ENCODE results near the gene ZBTB34.
A peak's percentile ranks its signal among the peaks of the same experiment; 100 is the strongest.

The ZBTB34 gene

DNA sequence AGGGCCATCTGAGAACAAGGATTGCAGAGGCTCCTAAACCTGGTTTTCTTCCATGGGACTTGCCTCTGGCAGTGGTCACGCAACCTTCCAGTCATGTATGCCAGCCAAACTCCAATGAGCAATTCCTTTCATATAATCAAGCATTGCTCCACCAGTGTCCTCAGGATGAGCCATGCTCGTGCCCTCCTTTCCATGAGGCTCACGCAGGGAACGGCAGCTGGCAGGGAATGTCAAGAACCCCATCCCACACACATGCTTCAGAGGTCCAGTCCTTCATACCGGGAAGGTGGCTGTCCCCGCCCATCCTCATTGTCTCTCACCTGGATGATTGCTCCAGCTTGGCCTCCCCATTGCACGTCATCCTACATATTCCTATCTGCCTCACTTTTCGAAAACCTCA, 13.4 kb upstream of the ZBTB34 start:
- H3K9ac ChIP-seq (ENCODE audit: low read depth, low read length) = no peak overlapping the region
- H3K4me3 ChIP-seq (ENCODE audit: low read length) = no peak overlapping the region
- H3K36me3 ChIP-seq (ENCODE audit: insufficient read depth, low read depth, low read length) = no peaks in the 10 kb centered on the region
- peaks cover 7% of the 10 kb centered on the region; the same call in 1 of the 2 replicates for H3K27me3 ChIP-seq (ENCODE audit: insufficient read depth, low read length)
- H3K4me1 ChIP-seq (ENCODE audit: insufficient read depth, low read length) = no peaks in the 10 kb centered on the region
- H3K9me3 ChIP-seq (ENCODE audit: insufficient read depth, low read depth, low read length) = no peaks in the 10 kb centered on the region
- no peak overlapping the region for H3K27ac ChIP-seq (ENCODE audit: low read length)

DNA sequence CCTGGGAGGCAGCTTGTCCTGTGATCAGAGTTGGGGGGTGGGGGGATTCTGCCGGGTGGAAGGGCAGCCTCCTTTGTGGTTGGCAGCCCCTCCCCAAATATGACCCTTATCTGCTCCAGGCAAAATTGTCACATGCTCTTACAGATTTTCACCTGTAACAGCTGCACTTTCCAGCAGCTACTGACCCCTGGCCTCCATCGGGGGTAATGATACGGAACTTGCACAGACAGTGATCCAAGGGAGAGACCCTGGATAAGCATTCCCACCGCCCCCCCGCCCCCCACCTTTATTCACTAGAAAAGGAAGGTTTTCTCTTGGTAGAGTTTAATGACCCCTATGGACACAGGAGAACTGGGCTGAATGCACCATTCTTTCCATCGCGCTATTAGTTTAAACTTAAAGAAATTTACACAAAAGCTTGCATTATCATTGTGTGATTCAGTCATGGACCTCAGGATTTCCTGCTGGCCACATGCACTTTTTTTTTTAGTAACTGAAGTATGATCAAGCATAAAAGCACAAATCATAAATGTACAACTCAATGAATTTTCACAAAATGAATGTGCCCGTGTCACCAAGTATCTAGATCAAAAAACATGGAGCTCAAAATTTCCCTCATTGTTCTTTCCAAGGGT, 10.7 kb upstream of the ZBTB34 start:
- Histone ChIP-seq H3K36me3 (ENCODE audit: insufficient read depth, low read depth, low read length) (no peaks in the 10 kb centered on the region), H3K27me3 (ENCODE audit: insufficient read depth, low read length) (peaks cover 11% of the 10 kb centered on the region; the same call in 1 of the 2 replicates), H3K4me1 (ENCODE audit: insufficient read depth, low read length) (no peaks in the 10 kb centered on the region), H3K9me3 (ENCODE audit: insufficient read depth, low read depth, low read length) (no peaks in the 10 kb centered on the region), H3K4me3 (ENCODE audit: low read length) (no peak overlapping the region), H3K9ac (ENCODE audit: low read depth, low read length) (no peak overlapping the region; the same call in 1 of the 2 replicates), H3K27ac (ENCODE audit: low read length) (no peak overlapping the region)

DNA sequence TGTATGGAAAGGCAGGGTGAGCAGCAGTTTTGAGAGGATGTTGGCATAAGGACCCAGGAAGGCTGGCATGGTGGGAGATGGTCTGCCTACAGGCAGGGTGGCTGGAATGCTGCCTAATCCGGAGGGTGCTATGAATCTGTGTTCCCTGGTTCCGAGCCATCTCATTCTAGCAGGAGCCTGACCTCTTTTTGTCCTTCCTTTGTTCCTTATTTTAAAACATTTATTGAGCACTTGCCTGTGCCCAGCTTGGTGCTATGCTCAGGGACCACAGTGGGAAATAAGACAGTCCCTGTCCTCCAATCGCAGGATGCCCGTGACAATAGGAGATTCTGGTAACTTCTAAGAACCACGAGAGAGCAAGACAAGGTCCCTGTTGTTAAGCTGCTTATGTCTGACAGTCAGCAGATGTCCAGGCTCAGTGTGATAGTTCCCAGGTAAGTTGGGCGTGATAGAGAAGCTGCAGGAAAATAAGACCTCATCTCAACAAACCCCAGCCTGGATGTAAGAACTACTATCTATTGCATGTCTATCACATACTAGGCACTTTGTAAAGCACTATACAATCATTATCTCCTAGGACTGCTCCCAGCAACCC, 9.1 kb upstream of the ZBTB34 start:
- H3K27ac ChIP-seq (ENCODE audit: low read length) = no peak overlapping the region
- no peak overlapping the region for H3K9ac ChIP-seq (ENCODE audit: low read depth, low read length)
- H3K9me3 ChIP-seq (ENCODE audit: insufficient read depth, low read depth, low read length) = no peaks in the 10 kb centered on the region
- peaks cover 11% of the 10 kb centered on the region; the same call in 1 of the 2 replicates for H3K27me3 ChIP-seq (ENCODE audit: insufficient read depth, low read length)
- no peaks in the 10 kb centered on the region for H3K36me3 ChIP-seq (ENCODE audit: insufficient read depth, low read depth, low read length)
- H3K4me3 ChIP-seq (ENCODE audit: low read length) = no peak overlapping the region
- H3K4me1 ChIP-seq (ENCODE audit: insufficient read depth, low read length) = no peaks in the 10 kb centered on the region

DNA sequence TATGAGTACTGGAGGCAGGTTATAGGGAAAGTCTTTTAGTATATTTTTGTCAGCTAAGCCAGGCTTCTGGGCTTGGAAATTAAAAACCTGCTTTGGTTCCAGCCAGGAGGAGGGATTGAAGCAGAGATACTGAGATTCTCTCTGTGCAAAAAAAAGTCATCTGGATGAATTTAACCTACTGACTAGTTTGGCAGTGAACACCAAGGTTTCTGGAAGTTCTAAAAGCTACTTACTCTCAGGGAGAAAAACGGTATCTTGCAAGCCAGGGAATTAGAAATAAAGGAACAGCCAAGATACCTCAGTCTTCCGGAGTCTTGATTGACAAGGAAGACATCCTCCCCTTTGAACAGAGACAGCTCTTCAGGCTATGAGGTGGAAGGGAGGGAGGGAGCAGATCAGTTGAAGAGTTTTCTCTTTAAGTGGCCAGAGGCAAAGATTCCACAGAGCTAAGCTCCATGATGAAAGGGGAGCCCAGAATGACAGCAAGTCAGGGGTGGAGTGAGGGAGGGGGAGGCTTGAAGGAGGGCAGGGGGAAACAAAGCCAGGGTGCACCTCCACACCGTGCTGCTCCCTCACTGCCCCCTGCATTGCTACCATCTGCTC, 8.3 kb upstream of the ZBTB34 start:
- peaks cover 12% of the 10 kb centered on the region; the same call in 1 of the 2 replicates for H3K27me3 ChIP-seq (ENCODE audit: insufficient read depth, low read length)
- no peak overlapping the region for H3K4me3 ChIP-seq (ENCODE audit: low read length)
- no peaks in the 10 kb centered on the region for H3K36me3 ChIP-seq (ENCODE audit: insufficient read depth, low read depth, low read length)

DNA sequence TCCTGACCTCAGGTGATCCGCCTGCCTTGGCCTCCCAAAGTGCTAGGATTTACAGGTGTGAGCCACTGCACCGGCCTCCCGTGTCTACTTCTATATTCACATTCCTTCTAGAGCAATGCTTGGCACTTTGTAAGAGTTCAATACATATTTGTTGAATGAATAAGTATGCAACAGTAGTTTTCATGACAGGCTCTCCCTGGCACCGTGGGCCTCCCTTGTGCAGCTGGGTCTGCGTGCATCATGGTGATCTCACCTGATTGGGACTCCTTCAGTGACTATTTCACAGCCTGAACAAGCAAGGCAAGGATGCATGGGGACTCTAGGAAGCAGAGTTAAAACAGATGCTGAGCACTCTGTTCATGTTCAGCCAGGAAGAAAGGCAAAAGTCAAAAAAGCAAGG, 6.8 kb upstream of the ZBTB34 start:
- Histone ChIP-seq H3K27ac (ENCODE audit: low read length) (no peak overlapping the region), H3K9ac (ENCODE audit: low read depth, low read length) (no peak overlapping the region), H3K4me1 (ENCODE audit: insufficient read depth, low read length) (no peaks in the 10 kb centered on the region), H3K27me3 (ENCODE audit: insufficient read depth, low read length) (peaks cover 27% of the 10 kb centered on the region), H3K36me3 (ENCODE audit: insufficient read depth, low read depth, low read length) (no peaks in the 10 kb centered on the region), H3K4me3 (ENCODE audit: low read length) (no peak overlapping the region), H3K9me3 (ENCODE audit: insufficient read depth, low read depth, low read length) (no peaks in the 10 kb centered on the region)

More for the DNA sequence above, 8.3 kb upstream of the ZBTB34 start:
- no peaks in the 10 kb centered on the region for H3K4me1 ChIP-seq (ENCODE audit: insufficient read depth, low read length)
- H3K9ac ChIP-seq (ENCODE audit: low read depth, low read length) = no peak overlapping the region
- H3K27ac ChIP-seq (ENCODE audit: low read length) = no peak overlapping the region
- no peaks in the 10 kb centered on the region for H3K9me3 ChIP-seq (ENCODE audit: insufficient read depth, low read depth, low read length)

DNA sequence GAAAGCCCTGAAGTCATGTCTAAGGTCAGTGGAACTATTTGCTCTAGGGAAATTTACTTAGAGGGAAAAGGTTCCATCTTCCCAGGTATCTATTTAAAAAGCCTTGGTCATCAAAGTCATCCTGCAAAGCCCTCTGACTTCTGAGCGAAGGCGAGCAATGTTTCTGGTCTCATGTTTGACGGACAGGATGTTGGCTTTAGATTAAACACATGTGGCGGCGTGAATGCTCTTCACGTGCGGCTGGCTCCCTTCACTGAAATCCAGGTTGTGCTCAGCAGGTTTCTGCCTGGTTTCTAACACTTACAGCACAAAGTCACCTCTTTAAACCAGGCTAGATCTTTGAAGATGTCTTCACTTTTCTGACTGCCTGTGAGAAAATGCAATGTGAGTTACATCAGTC, 5.7 kb upstream of the ZBTB34 start:
- no peak overlapping the region for H3K9ac ChIP-seq (ENCODE audit: low read depth, low read length)
- no peaks in the 10 kb centered on the region for H3K36me3 ChIP-seq (ENCODE audit: insufficient read depth, low read depth, low read length)
- no peak overlapping the region for H3K27ac ChIP-seq (ENCODE audit: low read length)
- H3K4me1 ChIP-seq (ENCODE audit: insufficient read depth, low read length) = no peaks in the 10 kb centered on the region
- no peak overlapping the region for H3K4me3 ChIP-seq (ENCODE audit: low read length)
- no peaks in the 10 kb centered on the region for H3K9me3 ChIP-seq (ENCODE audit: insufficient read depth, low read depth, low read length)
- H3K27me3 ChIP-seq (ENCODE audit: insufficient read depth, low read length) = peaks cover 33% of the 10 kb centered on the region

DNA sequence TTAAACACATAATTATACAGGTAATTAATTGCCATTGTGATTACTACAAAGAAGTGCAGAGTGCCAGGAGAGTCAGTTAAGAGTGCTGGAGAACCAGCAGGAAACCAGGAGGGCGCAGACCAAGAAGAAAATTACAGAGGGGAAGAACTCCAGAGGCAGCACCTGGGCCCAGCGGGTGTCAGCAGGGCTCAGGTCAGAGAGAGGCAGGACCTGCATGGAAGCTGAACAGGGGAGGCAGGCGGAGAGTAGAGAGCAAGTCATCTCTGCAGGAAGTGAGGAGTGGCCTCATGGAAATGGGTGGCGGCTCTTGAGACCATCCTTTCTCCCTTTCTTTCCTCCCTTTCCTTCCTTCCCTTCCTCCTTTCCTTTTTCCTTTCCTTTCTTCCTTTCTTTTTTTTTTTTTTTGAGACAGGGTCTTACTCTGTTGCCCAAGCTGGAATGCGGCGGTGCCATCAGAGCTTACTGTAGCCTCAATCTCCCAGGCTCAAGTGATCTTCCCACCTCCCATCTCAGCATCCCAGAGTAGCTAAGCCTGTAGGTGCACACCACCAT, 4.0 kb upstream of the ZBTB34 start:
- H3K36me3 ChIP-seq (ENCODE audit: insufficient read depth, low read depth, low read length) = no peaks in the 10 kb centered on the region
- H3K9ac ChIP-seq (ENCODE audit: low read depth, low read length) = no peak overlapping the region
- H3K27me3 ChIP-seq (ENCODE audit: insufficient read depth, low read length) = peaks cover 33% of the 10 kb centered on the region
- H3K27ac ChIP-seq (ENCODE audit: low read length) = no peak overlapping the region
- H3K4me3 ChIP-seq (ENCODE audit: low read length) = no peak overlapping the region
- H3K4me1 ChIP-seq (ENCODE audit: insufficient read depth, low read length) = no peaks in the 10 kb centered on the region; the same call in 1 of the 2 replicates
- no peaks in the 10 kb centered on the region for H3K9me3 ChIP-seq (ENCODE audit: insufficient read depth, low read depth, low read length)

DNA sequence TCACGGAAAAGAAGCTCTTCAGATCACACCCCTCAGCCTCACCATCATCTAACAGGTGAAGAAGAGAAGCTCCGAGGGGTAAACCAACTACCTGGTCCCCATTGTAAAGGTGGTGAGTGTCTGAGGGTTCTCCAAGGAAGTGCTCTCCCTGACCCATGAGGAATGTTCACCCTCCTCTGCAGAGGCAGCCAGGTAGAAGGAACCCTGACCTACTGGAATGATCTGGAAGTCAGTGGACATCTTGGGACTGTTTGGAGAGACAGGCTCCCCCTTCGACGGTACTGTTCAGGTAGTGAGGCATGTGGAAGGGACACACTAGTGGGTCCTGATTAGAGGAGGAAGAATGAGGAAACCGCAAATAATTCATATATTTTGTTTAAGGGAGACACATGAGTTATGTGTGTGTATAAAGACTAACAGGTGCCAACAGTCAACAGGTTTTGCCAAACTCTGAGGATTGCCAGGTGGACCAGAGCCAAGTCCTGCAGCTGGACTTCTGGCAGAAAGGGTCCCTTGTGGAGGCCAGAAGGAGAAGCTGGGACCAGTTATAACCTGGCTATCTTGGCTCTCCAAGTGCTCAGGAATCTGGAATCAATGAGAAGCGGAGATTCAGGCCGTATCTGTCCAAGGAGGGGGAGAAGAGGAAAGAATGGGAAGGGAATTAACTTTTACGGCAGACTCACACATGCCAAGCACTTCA, 3.0 kb upstream of the ZBTB34 start:
- Histone ChIP-seq H3K9me3 (ENCODE audit: insufficient read depth, low read depth, low read length) (no peaks in the 10 kb centered on the region), H3K4me1 (ENCODE audit: insufficient read depth, low read length) (peaks cover 9% of the 10 kb centered on the region), H3K36me3 (ENCODE audit: insufficient read depth, low read depth, low read length) (no peaks in the 10 kb centered on the region), H3K27me3 (ENCODE audit: insufficient read depth, low read length) (peaks cover 23% of the 10 kb centered on the region), H3K9ac (ENCODE audit: low read depth, low read length) (no peak overlapping the region), H3K4me3 (ENCODE audit: low read length) (no peak overlapping the region), H3K27ac (ENCODE audit: low read length) (no peak overlapping the region)

DNA sequence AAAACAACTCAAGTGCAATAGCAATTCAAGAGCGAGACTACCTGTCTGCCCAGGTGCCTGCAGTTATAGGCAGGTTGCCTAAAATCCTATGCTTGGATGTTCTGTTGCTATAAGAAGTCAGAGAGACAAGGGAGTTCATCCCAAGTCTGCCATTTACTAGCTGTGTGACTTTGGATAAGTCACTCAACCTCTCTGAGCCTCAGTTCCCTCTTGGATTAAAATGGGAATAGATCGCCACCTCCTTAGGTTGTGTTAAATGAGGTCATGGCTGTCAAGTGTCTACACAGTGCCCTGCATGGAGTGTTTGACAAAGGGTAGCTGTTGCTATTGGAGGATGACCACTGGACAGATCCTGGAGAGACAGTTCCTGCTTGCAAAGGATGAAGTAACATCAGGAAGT, 1.3 kb upstream of the ZBTB34 start:
- peaks cover 5% of the 10 kb centered on the region; the same call in 1 of the 2 replicates for H3K36me3 ChIP-seq (ENCODE audit: insufficient read depth, low read depth, low read length)
- H3K27ac ChIP-seq (ENCODE audit: low read length) = no peak overlapping the region
- H3K9me3 ChIP-seq (ENCODE audit: insufficient read depth, low read depth, low read length) = no peaks in the 10 kb centered on the region
- peaks cover 22% of the 10 kb centered on the region for H3K27me3 ChIP-seq (ENCODE audit: insufficient read depth, low read length)
- no peak overlapping the region for H3K4me3 ChIP-seq (ENCODE audit: low read length)
- H3K4me1 ChIP-seq (ENCODE audit: insufficient read depth, low read length) = peaks cover 14% of the 10 kb centered on the region
- H3K9ac ChIP-seq (ENCODE audit: low read depth, low read length) = no peak overlapping the region

DNA sequence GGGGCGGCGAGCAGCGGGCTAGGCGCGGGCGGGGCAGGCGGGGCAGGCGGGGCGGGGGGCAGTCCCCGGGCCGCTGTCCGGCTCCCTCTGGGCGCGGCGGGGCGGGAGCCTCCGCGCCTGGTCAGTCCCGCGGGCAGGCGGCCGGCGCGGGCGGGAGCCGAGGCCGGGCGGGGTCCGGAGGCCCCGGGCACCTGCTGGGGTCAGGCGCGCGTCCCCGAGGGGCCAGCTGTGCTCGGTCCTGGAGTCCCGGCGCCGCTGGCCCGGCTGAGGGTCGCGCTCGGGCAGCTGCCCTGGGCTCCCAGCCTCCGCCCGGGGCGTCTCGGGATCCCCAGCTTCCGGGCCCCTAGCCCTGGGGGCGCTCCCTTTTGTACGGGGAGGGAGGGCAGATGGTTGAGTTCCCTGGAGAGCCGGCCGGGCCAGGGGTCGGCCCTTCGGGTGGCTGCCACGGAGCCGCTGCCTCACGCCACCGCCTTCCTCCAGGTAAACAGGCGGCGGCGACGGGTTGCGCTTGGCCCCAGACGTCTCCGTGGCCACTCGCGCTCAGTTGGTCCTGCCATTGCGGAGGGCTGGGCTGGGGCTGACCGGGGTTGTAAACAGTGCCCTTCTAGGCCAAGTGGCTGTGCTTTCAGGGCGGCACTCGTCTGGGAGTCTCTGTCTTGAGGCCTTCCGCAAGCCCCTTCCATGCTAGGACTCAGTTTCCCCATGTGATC, 473 bp downstream of the ZBTB34 start:
- Histone ChIP-seq H3K9me3 (ENCODE audit: insufficient read depth, low read depth, low read length) (no peaks in the 10 kb centered on the region), H3K27ac (ENCODE audit: low read length) (no peak overlapping the region), H3K36me3 (ENCODE audit: insufficient read depth, low read depth, low read length) (peaks cover 21% of the 10 kb centered on the region), H3K9ac (ENCODE audit: low read depth, low read length) (peak overlapping the region; percentile 49; the same call in 1 of the 2 replicates), H3K4me1 (ENCODE audit: insufficient read depth, low read length) (peaks cover 14% of the 10 kb centered on the region), H3K4me3 (ENCODE audit: low read length) (peak overlapping the region; percentile 82), H3K27me3 (ENCODE audit: insufficient read depth, low read length) (peaks cover 22% of the 10 kb centered on the region)

DNA sequence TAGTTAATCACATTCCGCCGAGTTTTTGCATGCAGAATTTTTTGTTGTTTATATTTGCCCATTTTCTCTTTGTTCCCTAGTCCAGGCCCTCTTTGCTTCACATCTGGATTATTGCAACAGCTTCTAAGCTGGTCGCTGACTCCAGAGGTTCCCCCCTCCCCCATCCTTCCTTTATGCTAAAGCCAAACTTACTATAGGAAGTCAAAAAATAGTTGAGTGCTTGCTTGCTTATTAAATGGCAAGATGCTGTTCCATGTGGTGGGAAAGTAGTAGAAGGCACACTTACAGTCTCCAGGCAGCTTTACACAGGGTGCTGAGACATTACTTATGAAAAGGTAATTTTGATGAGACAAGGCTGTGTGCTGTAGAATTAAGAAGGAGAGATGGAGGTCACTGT, 1.3 kb downstream of the ZBTB34 start:
- peaks cover 14% of the 10 kb centered on the region for H3K4me1 ChIP-seq (ENCODE audit: insufficient read depth, low read length)
- H3K9me3 ChIP-seq (ENCODE audit: insufficient read depth, low read depth, low read length) = no peaks in the 10 kb centered on the region
- peaks cover 22% of the 10 kb centered on the region for H3K27me3 ChIP-seq (ENCODE audit: insufficient read depth, low read length)
- peaks cover 27% of the 10 kb centered on the region for H3K36me3 ChIP-seq (ENCODE audit: insufficient read depth, low read depth, low read length)
- no peak overlapping the region for H3K27ac ChIP-seq (ENCODE audit: low read length)
- peak overlapping the region; percentile 49; the same call in 1 of the 2 replicates for H3K9ac ChIP-seq (ENCODE audit: low read depth, low read length)
- H3K4me3 ChIP-seq (ENCODE audit: low read length) = peak overlapping the region; percentile 82

All from iPS-20b (cell line).